ENCODE results near the gene SAE1.

Gene SAE1

GRCh38 chr19:47255879-47256692 lies 125.5 kb downstream of the SAE1 start, which contains the start of gene CCDC9:
Gene CCDC9, plus strand, starts transcription at chr19:47256525. Its CDS starts 1,876 bp downstream, at chr19:47258401.
- no peak for TF ChIP-seq CTCF (IDR thresholded peaks at IDR 0.05; ENCODE audit: control insufficient read depth, insufficient read depth, low read depth, low read length, missing control alignments)
- DNase-seq (ENCODE audit: low read depth): peak; percentile 84
- H3K4me3 ChIP-seq (ENCODE audit: control insufficient read depth, low read depth, low read length): peak within 1 kb of the TSS; percentile 63

- DNase-seq (ENCODE audit: low read depth): peak; percentile 95
- TF ChIP-seq CTCF (IDR thresholded peaks at IDR 0.05; ENCODE audit: control insufficient read depth, insufficient read depth, low read depth, low read length, missing control alignments): no peak
- peak overlapping the region; percentile 55 for H3K4me3 ChIP-seq (ENCODE audit: control insufficient read depth, low read depth, low read length)
Observed at GRCh38 chr19:47256693-47257410, 126.2 kb downstream of the SAE1 start.

DNA sequence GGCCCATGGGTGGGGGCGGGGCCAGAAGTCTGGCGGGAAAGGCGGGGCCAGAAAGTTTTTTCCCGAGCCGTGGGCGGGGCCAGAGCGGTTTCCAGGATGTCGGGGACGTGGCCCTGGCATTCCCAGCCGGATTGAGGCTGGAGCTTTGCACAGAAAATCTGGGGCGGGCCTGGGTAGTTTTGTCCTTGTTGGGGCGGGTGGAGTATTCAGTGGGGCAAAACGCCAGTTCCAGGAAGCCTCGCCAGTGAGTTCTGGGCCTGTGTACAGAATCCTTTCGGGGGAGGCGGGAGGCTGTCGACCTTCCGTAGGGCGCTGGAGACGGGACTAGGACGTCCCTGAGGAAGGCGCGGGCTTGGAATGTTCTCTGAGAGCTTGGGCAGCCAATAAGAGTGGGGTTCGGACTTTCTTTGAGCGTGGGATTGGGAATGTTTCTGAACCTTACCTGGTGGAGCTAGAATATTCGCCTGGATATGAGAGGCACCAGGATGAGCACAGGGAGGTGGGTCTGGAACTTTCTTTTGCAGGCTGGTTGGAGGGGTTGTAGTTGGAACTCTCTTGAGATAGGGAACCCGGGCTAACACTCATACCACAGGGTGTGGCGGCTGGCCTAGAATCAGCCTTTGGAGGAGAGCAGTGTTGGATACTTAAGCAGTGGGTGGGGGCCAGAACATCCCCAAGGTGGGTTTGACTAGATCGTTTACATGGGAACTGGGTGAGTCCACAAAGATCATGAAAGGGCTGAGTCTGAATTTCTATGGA lies 127.0 kb downstream of the SAE1 start:
- H3K4me3 ChIP-seq (ENCODE audit: control insufficient read depth, low read depth, low read length): peak overlapping the region; percentile 63
- TF ChIP-seq CTCF (IDR thresholded peaks at IDR 0.05; ENCODE audit: control insufficient read depth, insufficient read depth, low read depth, low read length, missing control alignments): no peak
- DNase-seq (ENCODE audit: low read depth): no peak

- no peak for TF ChIP-seq CTCF (IDR thresholded peaks at IDR 0.05; ENCODE audit: control insufficient read depth, insufficient read depth, low read depth, low read length, missing control alignments)
- peak overlapping the region; percentile 63 for H3K4me3 ChIP-seq (ENCODE audit: control insufficient read depth, low read depth, low read length)
- no peak for DNase-seq (ENCODE audit: low read depth)
Observed at GRCh38 chr19:47258434-47258833, 127.8 kb downstream of the SAE1 start.

- H3K4me3 ChIP-seq (ENCODE audit: control insufficient read depth, low read depth, low read length): no peak overlapping the region
- no peak for TF ChIP-seq CTCF (IDR thresholded peaks at IDR 0.05; ENCODE audit: control insufficient read depth, insufficient read depth, low read depth, low read length, missing control alignments)
- no peak for DNase-seq (ENCODE audit: low read depth)
Observed at GRCh38 chr19:47258895-47259555, 128.4 kb downstream of the SAE1 start.

All from AG09309 (cell line).